CD14-positive monocyte (primary cell): ENCODE measurements around the gene ZNF225. TPM values are rescaled to one million over a fixed set of nuclear protein-coding genes. Genes with fewer than 3 reads are reported as not detected.

Experiments used
- DNase-seq, 3 donors: peaks; one replicate each; pipeline ENCODE4 v3.0.0-alpha.2; 2011 to 2022
- H2AFZ ChIP-seq: 2 replicates; pipeline ENCODE4 v1.6.0; 2012; ENCODE audit warnings: mild to moderate bottlenecking, low read depth, low read length, inconsistent platforms; ENCODE audit not compliant: insufficient read depth, poor library complexity, severe bottlenecking
- H3K27ac ChIP-seq, 2 donors: 1 replicate in 1 of 2; 2 replicates in 1 of 2; pipeline ENCODE4 v1.5.1; 2012 to 2013; ENCODE audit warnings: low read length in 2 of 2, control low read depth in 1 of 2, inconsistent platforms in 1 of 2, low read depth in 1 of 2, mild to moderate bottlenecking in 1 of 2
- H3K27me3 ChIP-seq, 2 donors: one replicate each; pipeline versions ENCODE4 v1.6.0 to v1.6.1; 2011 to 2013; ENCODE audit warnings: low read length in 2 of 2; ENCODE audit not compliant: control insufficient read depth in 2 of 2, insufficient read depth in 2 of 2
- H3K36me3 ChIP-seq, 2 donors: replicated peaks in 1 of 2; 1 replicate in 1 of 2; 2 replicates in 1 of 2; pipeline versions ENCODE4 v1.5.1 to v1.6.1; 2012 to 2013; ENCODE audit warnings: low read length in 2 of 2, control low read depth in 1 of 2, inconsistent platforms in 1 of 2, mild to moderate bottlenecking in 1 of 2; ENCODE audit not compliant: insufficient read depth in 2 of 2, control insufficient read depth in 1 of 2
- H3K4me1 ChIP-seq, 2 donors: 1 replicate in 1 of 2; 2 replicates in 1 of 2; pipeline versions ENCODE4 v1.5.1 to v1.6.1; 2012 to 2013; ENCODE audit warnings: low read length in 2 of 2, control low read depth in 1 of 2, inconsistent platforms in 1 of 2, mild to moderate bottlenecking in 1 of 2, moderate library complexity in 1 of 2; ENCODE audit not compliant: insufficient read depth in 2 of 2, control insufficient read depth in 1 of 2
- H3K4me2 ChIP-seq: replicated peaks from 2 replicates; pipeline ENCODE3; 2012; ENCODE audit warnings: low read length, moderate library complexity, mild to moderate bottlenecking; ENCODE audit not compliant: poor library complexity, severe bottlenecking; ENCODE audit errors: extremely low read depth
- H3K4me3 ChIP-seq, 3 experiments: fragments of 200-600 bp in 1 of 3; sonication (generic) in 1 of 3; replicated peaks in 1 of 3; 1 replicate in 2 of 3; 2 replicates in 1 of 3; pipeline ENCODE4 v1.5.1; 2011 to 2013; ENCODE audit warnings: low read length in 3 of 3, mild to moderate bottlenecking in 3 of 3, control low read depth in 2 of 3, low read depth in 2 of 3, inconsistent platforms in 1 of 3, moderate library complexity in 1 of 3
- H3K79me2 ChIP-seq: 2 replicates; pipeline ENCODE4 v1.6.0; 2012; ENCODE audit warnings: mild to moderate bottlenecking, control low read depth, inconsistent platforms, low read length, moderate library complexity; ENCODE audit not compliant: insufficient read depth
- H3K9ac ChIP-seq: 2 replicates; pipeline ENCODE4 v1.6.0; 2017; ENCODE audit warnings: low read length, mild to moderate bottlenecking; ENCODE audit not compliant: insufficient read depth, poor library complexity, severe bottlenecking
- H3K9me3 ChIP-seq, 2 donors: replicated peaks in 1 of 2; 1 replicate in 1 of 2; 2 replicates in 1 of 2; pipeline versions ENCODE4 v1.5.1 to v1.6.1; 2012 to 2013; ENCODE audit warnings: low read length in 2 of 2, control low read depth in 1 of 2; ENCODE audit not compliant: control insufficient read depth in 1 of 2, insufficient read depth in 1 of 2
- H4K20me1 ChIP-seq: 2 replicates; pipeline ENCODE4 v1.6.0; 2012; ENCODE audit warnings: mild to moderate bottlenecking, low read length, control low read depth, moderate library complexity; ENCODE audit not compliant: insufficient read depth
- H3K27ac Mint-ChIP-seq, 7 donors: one replicate each; pipeline ENCODE4 v1.8.0; 2020; ENCODE audit warnings: mild to moderate bottlenecking in 7 of 7, mixed read lengths in 7 of 7, moderate library complexity in 6 of 7, inconsistent platforms in 2 of 7
- H3K27me3 Mint-ChIP-seq, 3 donors: one replicate each; pipeline ENCODE4 v1.8.0; 2021 to 2022; ENCODE audit warnings: low read depth in 3 of 3, mild to moderate bottlenecking in 3 of 3, mixed read lengths in 3 of 3, moderate library complexity in 3 of 3, inconsistent platforms in 1 of 3
- H3K36me3 Mint-ChIP-seq, 2 donors: one replicate each; pipeline ENCODE4 v1.8.0; 2020; ENCODE audit warnings: mixed read lengths in 2 of 2, inconsistent platforms in 1 of 2, mild to moderate bottlenecking in 1 of 2
- H3K4me1 Mint-ChIP-seq: one replicate; pipeline ENCODE4 v1.8.0; 2020; ENCODE audit warnings: mild to moderate bottlenecking, mixed read lengths
- H3K4me3 Mint-ChIP-seq, 2 donors: one replicate each; pipeline ENCODE4 v1.8.0; 2020; ENCODE audit warnings: mild to moderate bottlenecking in 2 of 2, mixed read lengths in 2 of 2, moderate library complexity in 1 of 2
- H3K9me3 Mint-ChIP-seq, 7 donors: one replicate each; pipeline ENCODE4 v1.8.0; 2020 to 2022; ENCODE audit warnings: mixed read lengths in 7 of 7, mild to moderate bottlenecking in 6 of 7, moderate library complexity in 6 of 7, inconsistent platforms in 2 of 7
- WGBS: methylation state at CpG from one replicate; pipeline ENCODE4 v1.1.5; 2013; ENCODE audit warnings: missing lambda C conversion rate; ENCODE audit not compliant: insufficient coverage; 5-methylcytosine and 5-hydroxymethylcytosine counted together
- intact Hi-C, 2 donors: fragments of 100-400 bp; cut with micrococcal nuclease; formaldehyde crosslinking; loops; one replicate each; pipeline versions ENCODE4 v1.15.0 to v1.15.1; 2023
- polyA plus RNA-seq, 3 donors: library from polyadenylated mRNA; depleted of rRNA in 1 of 3; unstranded in 2 of 3; stranded (reverse) in 1 of 3; fragments of 300-500 nt in 2 of 3; fragments of >200 nt in 1 of 3; fragmentation: Illumina TruSeq in 2 of 3; gene quantifications; 1 replicate in 2 of 3; 2 replicates in 1 of 3; pipeline ENCODE4 v1.2.3, GENCODE V29; 2012 to 2021
- TF ChIP-seq, protein P1 (sequence below): fragments of 200-600 bp; IDR thresholded peaks from one replicate; pipeline ENCODE4 v1.8.0; 2022; ENCODE audit warnings: antibody characterized with exemption, mild to moderate bottlenecking

ZNF225 gene
- polyA plus RNA-seq, 3 donors: 0.86 to 1.1 (median 0.93) TPM

DNA sequence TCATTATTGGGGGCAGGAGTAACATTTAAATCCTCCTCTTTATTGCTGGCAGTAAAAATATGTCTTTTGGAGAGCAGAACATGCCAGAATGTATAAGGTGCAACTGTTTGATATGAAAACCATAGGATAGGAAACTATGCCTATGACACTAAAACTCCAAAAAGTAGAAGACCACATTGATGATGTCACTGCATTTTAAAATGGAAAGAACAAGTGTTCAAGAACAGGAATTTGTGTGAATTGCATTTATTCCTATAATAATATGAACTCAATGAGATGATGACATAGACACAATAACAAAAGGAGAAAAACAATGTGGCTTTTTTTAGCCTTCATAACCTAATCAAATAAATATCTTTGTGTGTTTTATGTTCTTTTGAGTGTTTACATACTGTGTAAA is 3.7 kb upstream of the ZNF225 start:
- Mint-ChIP-seq H3K4me1 (peaks cover 21% of the 10 kb centered on the region), H3K9me3 (peaks cover 50 to 70% (median 66%) of the 10 kb centered on the region in 7 donors), H3K36me3 (peaks cover 25 to 34% of the 10 kb centered on the region in 2 donors), H3K27me3 (no peaks in the 10 kb centered on the region), H3K27ac (no peak overlapping the region), H3K4me3 (no peak overlapping the region)
- TF ChIP-seq, protein P1, sequence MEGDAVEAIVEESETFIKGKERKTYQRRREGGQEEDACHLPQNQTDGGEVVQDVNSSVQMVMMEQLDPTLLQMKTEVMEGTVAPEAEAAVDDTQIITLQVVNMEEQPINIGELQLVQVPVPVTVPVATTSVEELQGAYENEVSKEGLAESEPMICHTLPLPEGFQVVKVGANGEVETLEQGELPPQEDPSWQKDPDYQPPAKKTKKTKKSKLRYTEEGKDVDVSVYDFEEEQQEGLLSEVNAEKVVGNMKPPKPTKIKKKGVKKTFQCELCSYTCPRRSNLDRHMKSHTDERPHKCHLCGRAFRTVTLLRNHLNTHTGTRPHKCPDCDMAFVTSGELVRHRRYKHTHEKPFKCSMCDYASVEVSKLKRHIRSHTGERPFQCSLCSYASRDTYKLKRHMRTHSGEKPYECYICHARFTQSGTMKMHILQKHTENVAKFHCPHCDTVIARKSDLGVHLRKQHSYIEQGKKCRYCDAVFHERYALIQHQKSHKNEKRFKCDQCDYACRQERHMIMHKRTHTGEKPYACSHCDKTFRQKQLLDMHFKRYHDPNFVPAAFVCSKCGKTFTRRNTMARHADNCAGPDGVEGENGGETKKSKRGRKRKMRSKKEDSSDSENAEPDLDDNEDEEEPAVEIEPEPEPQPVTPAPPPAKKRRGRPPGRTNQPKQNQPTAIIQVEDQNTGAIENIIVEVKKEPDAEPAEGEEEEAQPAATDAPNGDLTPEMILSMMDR: no peak
- peaks cover 17 to 25% of the 10 kb centered on the region in 2 donors for H3K4me1 ChIP-seq
- no peak overlapping the region for H3K4me2 ChIP-seq
- H3K4me3 ChIP-seq: peak overlapping the region in 1 of 3 experiments; percentile 7
- no peaks in the 10 kb centered on the region for H3K27me3 ChIP-seq
- H3K9ac ChIP-seq: no peak overlapping the region
- DNase-seq: no peak
- H3K79me2 ChIP-seq: peaks cover 7% of the 10 kb centered on the region
- intact Hi-C loops: no loop called here
- H4K20me1 ChIP-seq: no peaks in the 10 kb centered on the region
- peaks cover 41 to 75% of the 10 kb centered on the region in 2 donors for H3K9me3 ChIP-seq
- no peak overlapping the region for H3K27ac ChIP-seq
- H3K36me3 ChIP-seq: peaks cover 14 to 36% of the 10 kb centered on the region in 2 donors
- no peak overlapping the region for H2AFZ ChIP-seq

DNA sequence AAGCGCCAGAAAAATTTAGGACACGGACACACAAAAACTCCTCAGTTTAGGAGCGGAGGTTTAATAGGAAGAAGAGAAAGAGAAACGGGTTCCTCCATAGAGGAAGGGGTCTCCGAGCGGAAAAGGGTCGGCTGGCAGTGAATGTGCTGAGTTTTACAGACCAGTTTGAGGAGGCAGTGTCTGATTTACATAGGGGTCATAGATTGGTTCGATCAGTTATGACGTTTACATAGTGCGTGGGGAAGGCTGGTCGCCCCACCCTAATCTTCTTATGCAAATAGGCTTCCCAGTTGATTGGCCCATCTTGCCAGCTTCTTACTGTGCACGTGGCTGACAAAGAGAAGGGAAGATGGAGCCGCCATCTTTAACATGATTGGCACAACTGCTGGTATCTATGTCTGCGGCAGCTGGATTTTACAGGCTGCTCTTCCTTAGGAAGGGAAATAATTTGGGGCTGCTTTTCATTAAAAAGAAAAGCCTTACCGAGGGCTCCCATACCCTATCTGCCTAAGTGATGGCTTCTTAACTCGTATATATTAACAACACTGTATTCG is 1.2 kb upstream of the ZNF225 start:
- Histone ChIP-seq H3K27me3 (no peaks in the 10 kb centered on the region), H3K79me2 (peaks cover 7% of the 10 kb centered on the region), H3K9me3 (peaks cover 30 to 51% of the 10 kb centered on the region in 2 donors), H3K4me3 (peak overlapping the region in 1 of 3 experiments; percentile 94), H4K20me1 (no peaks in the 10 kb centered on the region), H3K4me1 (peaks cover 17 to 27% of the 10 kb centered on the region in 2 donors), H3K9ac (no peak overlapping the region), H3K4me2 (peak overlapping the region; percentile 96), H3K27ac (no peak overlapping the region), H3K36me3 (peaks cover 5 to 26% of the 10 kb centered on the region in 2 donors), H2AFZ (peak overlapping the region; percentile 95)
- TF ChIP-seq, protein P1: no peak
- H3K27me3 Mint-ChIP-seq: no peaks in the 10 kb centered on the region
- peak in 1 of 3 donors; percentile 16 for DNase-seq
- peak overlapping the region in 1 of 2 donors; percentile 2 for H3K4me3 Mint-ChIP-seq
- H3K9me3 Mint-ChIP-seq: peaks cover 31 to 47% (median 45%) of the 10 kb centered on the region in 7 donors
- H3K4me1 Mint-ChIP-seq: peaks cover 23% of the 10 kb centered on the region
- peak overlapping the region in 1 of 7 donors; percentile 57 for H3K27ac Mint-ChIP-seq
- intact Hi-C loops: loop anchor here (2.0 to 10.0 kb wide), 6 partner anchors 17 to 177 kb away; partner anchors contain the start of genes ZNF224 (in 2 of the 2), ZNF230 (in 1 of the 2), ZNF234 (in 1 of the 2) and ZNF45 (in 1 of the 2)
- peaks cover 19 to 22% of the 10 kb centered on the region in 2 donors for H3K36me3 Mint-ChIP-seq
- WGBS: 37% methylated on average over 9 of the region's 17 CpGs
